A549 treated with ZK216348 at 1 μM for 4 hours (cell line): ENCODE data around the gene DEFB118. TPM values are rescaled to one million over a fixed set of nuclear protein-coding genes. Genes with fewer than 3 reads are reported as not detected.

Source experiments
- total RNA-seq: library from RNA; stranded (reverse); fragments of 200-300 nt; extraction: Qiagen RNA extraction; gene quantifications from 5 replicates; pipeline ENCODE4 v1.2.3, GENCODE V29; 2022; ENCODE audit warnings: low read depth

DEFB118 gene
- total RNA-seq = not detected in 5 replicates

GRCh38 chr20:31368301-31368700, at the start of gene DEFB118:
Gene DEFB118 (plus strand): TSS chr20:31368601. CDS start chr20:31368651, 50 bp downstream.

GRCh38 chr20:31390490-31390889, 22.1 kb downstream of the DEFB118 start, which contains the start of gene DEFB119:
Gene DEFB119 (minus strand): TSS chr20:31390590. CDS start chr20:31390483, 107 bp downstream.

DNA sequence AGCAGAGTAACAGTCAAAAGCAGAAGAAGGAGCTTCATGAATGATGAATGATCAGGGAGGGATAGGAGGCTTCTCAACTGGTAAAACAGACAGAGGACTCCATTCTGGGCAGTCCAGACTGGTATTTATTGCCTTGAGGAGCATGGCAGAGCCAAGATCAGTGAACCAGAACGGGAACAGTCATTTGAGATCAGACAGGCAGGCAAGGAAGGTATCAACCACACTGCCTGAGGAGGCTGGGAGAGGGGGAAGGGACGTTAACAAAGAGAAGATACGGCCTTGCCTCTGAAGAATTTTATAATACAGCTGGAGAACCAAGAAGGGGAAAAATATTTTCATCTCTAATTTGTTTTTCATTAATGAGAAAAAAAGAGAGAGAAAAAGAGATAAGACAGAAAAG, 37.7 kb downstream of the DEFB118 start, which contains the start of gene DEFB121:
Gene DEFB121, minus strand, starts transcription at position 101 of the 400 bp plus-strand sequence. Its CDS starts 63 bp downstream, at position 38.

Other genes starting within 250 kb of the DEFB118 start
- not detected in 5 replicates for gene DEFB115, start 110.9 kb upstream of the DEFB118 start, total RNA-seq
- not detected in 5 replicates for gene DEFB116, start 60.0 kb upstream of the DEFB118 start, total RNA-seq
- gene DEFB119, start 22.0 kb downstream of the DEFB118 start, total RNA-seq = not detected in 5 replicates
- not detected in 5 replicates for gene DEFB121, start 37.6 kb downstream of the DEFB118 start, total RNA-seq
- gene DEFB123, start 72.0 kb downstream of the DEFB118 start, total RNA-seq = not detected in 5 replicates
- not detected in 5 replicates for gene DEFB124, start 106.5 kb downstream of the DEFB118 start, total RNA-seq
- 0.18 to 0.87 TPM (median 0.29 TPM) in 5 replicates for gene REM1, start 106.7 kb downstream of the DEFB118 start, total RNA-seq
- 183 to 262 TPM (median 248 TPM) in 5 replicates for gene HM13, start 145.8 kb downstream of the DEFB118 start, total RNA-seq
- 269 to 530 TPM (median 412 TPM) in 5 replicates for gene ID1, start 236.7 kb downstream of the DEFB118 start, total RNA-seq